GM23338 (cell line): ENCODE results near the gene OR2M7.
"Not testable (repeated sequence)": the region's sequence is repeated elsewhere in the genome, so short reads cannot be mapped to it uniquely, and the experiment has no call there.

Experiments used
- CREB1 ChIP-seq: fragments of 250-450 bp; sonication (Bioruptor Pico); IDR thresholded peaks from 2 replicates; pipeline ENCODE4 v1.5.0; 2020; ENCODE audit warnings: low read depth, mild to moderate bottlenecking, moderate library complexity
- EZH2 ChIP-seq: fragments of 200-600 bp; sonication (generic); IDR thresholded peaks from one replicate; pipeline ENCODE4 v1.8.0; 2017; ENCODE audit warnings: antibody characterized with exemption, mild to moderate bottlenecking, low read depth; ENCODE audit not compliant: unreplicated experiment
- EZH2phosphoT487 ChIP-seq: fragments of 200-600 bp; sonication (generic); IDR thresholded peaks from one replicate; pipeline ENCODE4 v1.8.1; 2018; ENCODE audit warnings: antibody characterized with exemption; ENCODE audit not compliant: unreplicated experiment
- JUNB ChIP-seq: IDR thresholded peaks from one replicate; pipeline ENCODE4 v1.6.1; 2016; ENCODE audit warnings: antibody characterized with exemption; ENCODE audit not compliant: unreplicated experiment
- NANOG ChIP-seq: IDR thresholded peaks from 2 replicates; pipeline ENCODE4 v1.6.1; 2016; ENCODE audit warnings: antibody characterized with exemption, borderline replicate concordance
- POLR2AphosphoS5 ChIP-seq: IDR thresholded peaks from 2 replicates; pipeline ENCODE4 v1.6.1; 2016; ENCODE audit warnings: antibody characterized with exemption, low read depth
- ZNF331 ChIP-seq: fragments of 250-450 bp; sonication (Bioruptor Pico); IDR thresholded peaks from 2 replicates; pipeline ENCODE4 v1.5.0; 2020; ENCODE audit warnings: low read depth, mild to moderate bottlenecking, moderate library complexity
- TF ChIP-seq, protein P1 (sequence below), 2 experiments: fragments of 200-600 bp in 1 of 2; sonication (generic) in 1 of 2; conservative IDR thresholded peaks; 2 replicates each; pipeline versions ENCODE4 v1.5.1 to v1.6.1; 2016 to 2017; ENCODE audit warnings: antibody characterized with exemption in 2 of 2, low read depth in 2 of 2, mild to moderate bottlenecking in 2 of 2, moderate library complexity in 1 of 2
- TF ChIP-seq, protein P2 (sequence below): IDR thresholded peaks from one replicate; pipeline ENCODE4 v1.6.1; 2018; ENCODE audit warnings: antibody characterized with exemption; ENCODE audit not compliant: unreplicated experiment
- TF ChIP-seq, protein P3 (sequence below): fragments of 250-450 bp; sonication (Bioruptor Pico); IDR thresholded peaks from 2 replicates; pipeline ENCODE4 v1.5.0; 2020; ENCODE audit warnings: mild to moderate bottlenecking, moderate library complexity

DNA sequence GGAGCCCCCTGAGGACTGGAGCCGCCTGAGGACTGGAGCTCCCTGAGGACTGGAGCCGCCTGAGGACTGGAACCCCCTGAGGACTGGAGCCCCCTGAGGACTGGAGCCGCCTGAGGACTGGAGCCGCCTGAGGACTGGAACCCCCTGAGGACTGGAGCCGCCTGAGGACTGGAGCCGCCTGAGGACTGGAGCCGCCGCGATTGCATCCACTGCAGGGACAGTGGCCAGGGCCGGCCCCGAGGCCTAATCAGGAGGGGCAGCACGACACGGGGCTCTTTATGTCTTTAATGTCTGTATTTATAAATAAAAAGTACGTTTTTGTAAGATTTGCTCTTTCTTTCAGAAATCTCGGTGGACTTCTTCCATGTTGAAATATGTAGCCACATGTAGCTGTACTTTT, 17.6 kb downstream of the OR2M7 start:
- TF ChIP-seq, protein P1, sequence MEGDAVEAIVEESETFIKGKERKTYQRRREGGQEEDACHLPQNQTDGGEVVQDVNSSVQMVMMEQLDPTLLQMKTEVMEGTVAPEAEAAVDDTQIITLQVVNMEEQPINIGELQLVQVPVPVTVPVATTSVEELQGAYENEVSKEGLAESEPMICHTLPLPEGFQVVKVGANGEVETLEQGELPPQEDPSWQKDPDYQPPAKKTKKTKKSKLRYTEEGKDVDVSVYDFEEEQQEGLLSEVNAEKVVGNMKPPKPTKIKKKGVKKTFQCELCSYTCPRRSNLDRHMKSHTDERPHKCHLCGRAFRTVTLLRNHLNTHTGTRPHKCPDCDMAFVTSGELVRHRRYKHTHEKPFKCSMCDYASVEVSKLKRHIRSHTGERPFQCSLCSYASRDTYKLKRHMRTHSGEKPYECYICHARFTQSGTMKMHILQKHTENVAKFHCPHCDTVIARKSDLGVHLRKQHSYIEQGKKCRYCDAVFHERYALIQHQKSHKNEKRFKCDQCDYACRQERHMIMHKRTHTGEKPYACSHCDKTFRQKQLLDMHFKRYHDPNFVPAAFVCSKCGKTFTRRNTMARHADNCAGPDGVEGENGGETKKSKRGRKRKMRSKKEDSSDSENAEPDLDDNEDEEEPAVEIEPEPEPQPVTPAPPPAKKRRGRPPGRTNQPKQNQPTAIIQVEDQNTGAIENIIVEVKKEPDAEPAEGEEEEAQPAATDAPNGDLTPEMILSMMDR (conservative IDR thresholded peaks at IDR 0.05; ENCODE audit: low read depth in 2 of 2), result not testable (repeated sequence)
- not testable (repeated sequence) for TF ChIP-seq POLR2AphosphoS5; JUNB; CREB1 (CRISPR knock-in tag); EZH2; EZH2phosphoT487; NANOG; ZNF331 (CRISPR knock-in tag)
- TF ChIP-seq, protein P2, sequence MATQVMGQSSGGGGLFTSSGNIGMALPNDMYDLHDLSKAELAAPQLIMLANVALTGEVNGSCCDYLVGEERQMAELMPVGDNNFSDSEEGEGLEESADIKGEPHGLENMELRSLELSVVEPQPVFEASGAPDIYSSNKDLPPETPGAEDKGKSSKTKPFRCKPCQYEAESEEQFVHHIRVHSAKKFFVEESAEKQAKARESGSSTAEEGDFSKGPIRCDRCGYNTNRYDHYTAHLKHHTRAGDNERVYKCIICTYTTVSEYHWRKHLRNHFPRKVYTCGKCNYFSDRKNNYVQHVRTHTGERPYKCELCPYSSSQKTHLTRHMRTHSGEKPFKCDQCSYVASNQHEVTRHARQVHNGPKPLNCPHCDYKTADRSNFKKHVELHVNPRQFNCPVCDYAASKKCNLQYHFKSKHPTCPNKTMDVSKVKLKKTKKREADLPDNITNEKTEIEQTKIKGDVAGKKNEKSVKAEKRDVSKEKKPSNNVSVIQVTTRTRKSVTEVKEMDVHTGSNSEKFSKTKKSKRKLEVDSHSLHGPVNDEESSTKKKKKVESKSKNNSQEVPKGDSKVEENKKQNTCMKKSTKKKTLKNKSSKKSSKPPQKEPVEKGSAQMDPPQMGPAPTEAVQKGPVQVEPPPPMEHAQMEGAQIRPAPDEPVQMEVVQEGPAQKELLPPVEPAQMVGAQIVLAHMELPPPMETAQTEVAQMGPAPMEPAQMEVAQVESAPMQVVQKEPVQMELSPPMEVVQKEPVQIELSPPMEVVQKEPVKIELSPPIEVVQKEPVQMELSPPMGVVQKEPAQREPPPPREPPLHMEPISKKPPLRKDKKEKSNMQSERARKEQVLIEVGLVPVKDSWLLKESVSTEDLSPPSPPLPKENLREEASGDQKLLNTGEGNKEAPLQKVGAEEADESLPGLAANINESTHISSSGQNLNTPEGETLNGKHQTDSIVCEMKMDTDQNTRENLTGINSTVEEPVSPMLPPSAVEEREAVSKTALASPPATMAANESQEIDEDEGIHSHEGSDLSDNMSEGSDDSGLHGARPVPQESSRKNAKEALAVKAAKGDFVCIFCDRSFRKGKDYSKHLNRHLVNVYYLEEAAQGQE, result not testable (repeated sequence)
- TF ChIP-seq, protein P3, sequence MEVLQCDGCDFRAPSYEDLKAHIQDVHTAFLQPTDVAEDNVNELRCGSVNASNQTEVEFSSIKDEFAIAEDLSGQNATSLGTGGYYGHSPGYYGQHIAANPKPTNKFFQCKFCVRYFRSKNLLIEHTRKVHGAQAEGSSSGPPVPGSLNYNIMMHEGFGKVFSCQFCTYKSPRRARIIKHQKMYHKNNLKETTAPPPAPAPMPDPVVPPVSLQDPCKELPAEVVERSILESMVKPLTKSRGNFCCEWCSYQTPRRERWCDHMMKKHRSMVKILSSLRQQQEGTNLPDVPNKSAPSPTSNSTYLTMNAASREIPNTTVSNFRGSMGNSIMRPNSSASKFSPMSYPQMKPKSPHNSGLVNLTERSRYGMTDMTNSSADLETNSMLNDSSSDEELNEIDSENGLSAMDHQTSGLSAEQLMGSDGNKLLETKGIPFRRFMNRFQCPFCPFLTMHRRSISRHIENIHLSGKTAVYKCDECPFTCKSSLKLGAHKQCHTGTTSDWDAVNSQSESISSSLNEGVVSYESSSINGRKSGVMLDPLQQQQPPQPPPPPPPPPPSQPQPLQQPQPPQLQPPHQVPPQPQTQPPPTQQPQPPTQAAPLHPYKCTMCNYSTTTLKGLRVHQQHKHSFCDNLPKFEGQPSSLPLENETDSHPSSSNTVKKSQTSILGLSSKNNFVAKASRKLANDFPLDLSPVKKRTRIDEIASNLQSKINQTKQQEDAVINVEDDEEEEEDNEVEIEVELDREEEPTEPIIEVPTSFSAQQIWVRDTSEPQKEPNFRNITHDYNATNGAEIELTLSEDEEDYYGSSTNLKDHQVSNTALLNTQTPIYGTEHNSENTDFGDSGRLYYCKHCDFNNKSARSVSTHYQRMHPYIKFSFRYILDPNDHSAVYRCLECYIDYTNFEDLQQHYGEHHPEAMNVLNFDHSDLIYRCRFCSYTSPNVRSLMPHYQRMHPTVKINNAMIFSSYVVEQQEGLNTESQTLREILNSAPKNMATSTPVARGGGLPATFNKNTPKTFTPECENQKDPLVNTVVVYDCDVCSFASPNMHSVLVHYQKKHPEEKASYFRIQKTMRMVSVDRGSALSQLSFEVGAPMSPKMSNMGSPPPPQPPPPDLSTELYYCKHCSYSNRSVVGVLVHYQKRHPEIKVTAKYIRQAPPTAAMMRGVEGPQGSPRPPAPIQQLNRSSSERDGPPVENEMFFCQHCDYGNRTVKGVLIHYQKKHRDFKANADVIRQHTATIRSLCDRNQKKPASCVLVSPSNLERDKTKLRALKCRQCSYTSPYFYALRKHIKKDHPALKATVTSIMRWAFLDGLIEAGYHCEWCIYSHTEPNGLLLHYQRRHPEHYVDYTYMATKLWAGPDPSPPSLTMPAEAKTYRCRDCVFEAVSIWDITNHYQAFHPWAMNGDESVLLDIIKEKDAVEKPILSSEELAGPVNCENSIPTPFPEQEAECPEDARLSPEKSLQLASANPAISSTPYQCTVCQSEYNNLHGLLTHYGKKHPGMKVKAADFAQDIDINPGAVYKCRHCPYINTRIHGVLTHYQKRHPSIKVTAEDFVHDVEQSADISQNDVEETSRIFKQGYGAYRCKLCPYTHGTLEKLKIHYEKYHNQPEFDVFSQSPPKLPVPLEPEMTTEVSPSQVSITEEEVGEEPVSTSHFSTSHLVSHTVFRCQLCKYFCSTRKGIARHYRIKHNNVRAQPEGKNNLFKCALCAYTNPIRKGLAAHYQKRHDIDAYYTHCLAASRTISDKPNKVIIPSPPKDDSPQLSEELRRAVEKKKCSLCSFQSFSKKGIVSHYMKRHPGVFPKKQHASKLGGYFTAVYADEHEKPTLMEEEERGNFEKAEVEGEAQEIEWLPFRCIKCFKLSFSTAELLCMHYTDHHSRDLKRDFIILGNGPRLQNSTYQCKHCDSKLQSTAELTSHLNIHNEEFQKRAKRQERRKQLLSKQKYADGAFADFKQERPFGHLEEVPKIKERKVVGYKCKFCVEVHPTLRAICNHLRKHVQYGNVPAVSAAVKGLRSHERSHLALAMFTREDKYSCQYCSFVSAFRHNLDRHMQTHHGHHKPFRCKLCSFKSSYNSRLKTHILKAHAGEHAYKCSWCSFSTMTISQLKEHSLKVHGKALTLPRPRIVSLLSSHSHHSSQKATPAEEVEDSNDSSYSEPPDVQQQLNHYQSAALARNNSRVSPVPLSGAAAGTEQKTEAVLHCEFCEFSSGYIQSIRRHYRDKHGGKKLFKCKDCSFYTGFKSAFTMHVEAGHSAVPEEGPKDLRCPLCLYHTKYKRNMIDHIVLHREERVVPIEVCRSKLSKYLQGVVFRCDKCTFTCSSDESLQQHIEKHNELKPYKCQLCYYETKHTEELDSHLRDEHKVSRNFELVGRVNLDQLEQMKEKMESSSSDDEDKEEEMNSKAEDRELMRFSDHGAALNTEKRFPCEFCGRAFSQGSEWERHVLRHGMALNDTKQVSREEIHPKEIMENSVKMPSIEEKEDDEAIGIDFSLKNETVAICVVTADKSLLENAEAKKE (CRISPR knock-in tag), result not testable (repeated sequence)
